Right lobe of liver (tissue), 4 donors: ENCODE data around the gene NUCB2.

Experiments
- POLR2A ChIP-seq: fragments of 450-650 bp; IDR thresholded peaks from one replicate; pipeline ENCODE4 v1.6.1; 2017; ENCODE audit warnings: antibody characterized with exemption, mild to moderate bottlenecking
- TF ChIP-seq, protein P1 (sequence below), 4 donors: fragments of 200-600 bp in 3 of 4; fragments of 450-650 bp in 1 of 4; IDR thresholded peaks; one replicate each; pipeline versions ENCODE4 v1.5.1 to v1.8.0; 2016 to 2022; ENCODE audit warnings: antibody characterized with exemption in 4 of 4, mild to moderate bottlenecking in 2 of 4
- donor health status: DM: no; HTN: no; CAD: no.
- donor health status: DM: no; HTN: no; CAD: no.
- donor health status: DM: no; HTN: yes; CAD: no.

DNA sequence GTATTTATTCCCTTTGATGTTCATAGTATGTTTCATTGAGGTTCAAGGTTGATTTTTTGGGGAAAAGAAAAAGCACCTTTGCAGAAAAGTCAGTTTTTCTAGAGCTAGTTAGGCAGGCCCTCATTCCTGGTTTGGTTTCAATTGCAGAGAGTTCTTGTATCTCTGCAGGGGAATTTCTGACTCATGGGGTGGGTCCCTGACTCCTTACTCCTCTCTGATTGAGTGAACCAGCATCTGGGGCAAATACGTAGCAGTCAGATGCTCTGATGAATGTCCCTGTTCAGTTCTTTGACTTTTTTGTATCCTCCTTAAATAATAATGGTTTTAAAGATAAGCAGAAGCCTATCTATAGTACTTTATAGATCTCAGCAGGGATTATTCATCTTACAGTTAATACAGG, 67.4 kb downstream of the NUCB2 start:
- TF ChIP-seq, protein P1, sequence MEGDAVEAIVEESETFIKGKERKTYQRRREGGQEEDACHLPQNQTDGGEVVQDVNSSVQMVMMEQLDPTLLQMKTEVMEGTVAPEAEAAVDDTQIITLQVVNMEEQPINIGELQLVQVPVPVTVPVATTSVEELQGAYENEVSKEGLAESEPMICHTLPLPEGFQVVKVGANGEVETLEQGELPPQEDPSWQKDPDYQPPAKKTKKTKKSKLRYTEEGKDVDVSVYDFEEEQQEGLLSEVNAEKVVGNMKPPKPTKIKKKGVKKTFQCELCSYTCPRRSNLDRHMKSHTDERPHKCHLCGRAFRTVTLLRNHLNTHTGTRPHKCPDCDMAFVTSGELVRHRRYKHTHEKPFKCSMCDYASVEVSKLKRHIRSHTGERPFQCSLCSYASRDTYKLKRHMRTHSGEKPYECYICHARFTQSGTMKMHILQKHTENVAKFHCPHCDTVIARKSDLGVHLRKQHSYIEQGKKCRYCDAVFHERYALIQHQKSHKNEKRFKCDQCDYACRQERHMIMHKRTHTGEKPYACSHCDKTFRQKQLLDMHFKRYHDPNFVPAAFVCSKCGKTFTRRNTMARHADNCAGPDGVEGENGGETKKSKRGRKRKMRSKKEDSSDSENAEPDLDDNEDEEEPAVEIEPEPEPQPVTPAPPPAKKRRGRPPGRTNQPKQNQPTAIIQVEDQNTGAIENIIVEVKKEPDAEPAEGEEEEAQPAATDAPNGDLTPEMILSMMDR (IDR thresholded peaks at IDR 0.05): no peak
- no peak for TF ChIP-seq POLR2A
